ENCODE data around the gene TACR1.

GRCh38 chr2:75153221-75153620 lies 46.1 kb downstream of the TACR1 start:
- TF ChIP-seq CTCF (IDR thresholded peaks at IDR 0.05) (no peak), POLR2A (IDR thresholded peaks at IDR 0.05; ENCODE audit: low read depth) (no peak), POLR2AphosphoS5 (IDR thresholded peaks at IDR 0.05) (no peak), EP300 (IDR thresholded peaks at IDR 0.05) (no peak)
